HG03175 (cell line): ENCODE data around the gene MCM3AP.

Experiments
- ATAC-seq: cut with Tn5 transposase; IDR thresholded peaks from one replicate; pipeline ENCODE4 v1.9.1; 2021; ENCODE audit warnings: mild to moderate bottlenecking, moderate library complexity; ENCODE audit not compliant: unreplicated experiment

The MCM3AP gene

DNA sequence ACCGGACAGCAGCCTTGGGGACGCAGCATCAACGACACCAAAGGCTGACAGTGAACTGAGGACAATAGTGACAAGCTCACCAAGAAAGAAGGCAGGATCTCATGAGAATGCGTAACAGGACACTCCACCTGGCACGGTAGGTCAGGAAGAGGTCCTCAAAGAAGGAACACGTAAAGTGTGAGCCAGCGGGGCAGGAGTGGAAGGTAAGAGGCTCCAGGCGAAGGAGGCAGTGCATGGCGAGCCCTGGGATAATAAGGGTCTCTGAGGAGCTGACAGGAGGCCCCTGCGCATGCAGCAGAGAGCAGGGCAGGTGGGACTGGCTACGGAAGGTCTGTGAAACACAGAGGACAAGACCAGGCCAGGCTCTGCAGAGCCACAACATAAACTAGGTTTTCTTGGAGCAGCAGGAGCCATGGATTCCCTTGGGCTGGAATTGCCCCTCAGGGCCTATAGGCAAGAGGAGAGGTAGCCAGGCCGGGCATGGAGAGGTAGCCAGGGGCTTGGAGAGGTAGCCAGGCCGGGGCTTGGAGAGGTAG is 65.1 kb downstream of the MCM3AP start:
- ATAC-seq: no peak

DNA sequence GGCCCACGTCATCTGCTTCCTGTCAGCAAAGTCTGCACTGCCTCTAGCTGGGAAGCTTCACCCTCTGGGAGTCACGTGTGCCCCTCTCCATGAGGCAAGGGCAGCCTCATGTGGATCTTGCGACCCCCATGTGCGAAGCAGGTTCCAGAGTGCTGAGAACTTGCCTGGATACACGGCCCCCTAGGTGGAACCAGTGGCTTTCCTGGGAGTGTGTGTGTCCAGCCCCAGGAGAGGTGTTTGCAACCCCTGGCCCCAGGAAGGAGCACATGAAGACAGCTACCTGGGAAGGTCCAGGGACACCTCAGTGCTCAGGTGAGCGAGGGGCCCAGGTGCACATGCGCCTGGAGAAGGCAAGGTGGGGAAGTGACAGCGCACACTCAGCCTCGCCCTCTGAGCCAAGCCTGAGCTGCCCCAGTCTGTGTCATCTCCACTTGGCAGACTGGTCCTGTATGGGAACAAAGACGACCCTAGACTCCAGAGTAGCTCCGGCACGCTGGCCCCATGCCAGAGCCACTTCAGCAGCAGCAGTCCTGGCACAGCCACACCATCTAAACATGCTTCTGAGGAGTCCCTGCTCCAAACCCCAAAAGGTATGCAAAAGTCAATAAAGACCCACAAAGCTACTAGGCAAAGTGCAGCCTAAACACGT is 65.7 kb downstream of the MCM3AP start:
- ATAC-seq: no peak

DNA sequence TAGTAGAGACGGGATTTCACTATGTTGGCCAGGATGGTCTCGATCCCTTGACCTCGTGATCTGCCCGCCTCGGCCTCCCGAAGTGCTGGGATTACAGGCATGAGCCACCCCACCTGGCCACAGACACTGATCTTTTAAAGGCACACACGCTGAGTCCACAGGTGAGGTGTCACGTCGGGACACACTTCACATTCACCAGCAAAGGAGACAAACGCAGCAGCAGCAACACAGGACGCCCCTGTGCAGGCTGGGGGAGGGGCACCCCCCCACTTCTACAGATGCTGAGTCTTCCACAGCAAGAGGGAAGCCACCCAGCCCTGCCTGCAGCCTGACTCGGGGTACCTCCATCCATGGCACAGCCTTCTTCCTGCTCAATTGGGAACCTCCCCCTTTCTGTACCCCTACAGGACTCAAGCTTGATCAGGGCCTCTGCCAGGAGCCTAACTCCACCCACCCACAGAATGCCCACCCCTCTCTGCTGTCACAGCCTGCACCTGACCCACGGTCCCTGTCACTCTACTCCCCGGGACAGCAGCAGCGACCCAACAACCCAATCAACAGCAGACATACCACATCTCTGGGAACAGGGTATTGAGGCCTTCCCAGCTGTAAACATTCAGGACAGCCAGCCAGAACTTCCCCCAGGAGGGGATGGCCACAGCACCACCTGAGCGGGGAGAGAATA is 66.4 kb downstream of the MCM3AP start:
- ATAC-seq: no peak

DNA sequence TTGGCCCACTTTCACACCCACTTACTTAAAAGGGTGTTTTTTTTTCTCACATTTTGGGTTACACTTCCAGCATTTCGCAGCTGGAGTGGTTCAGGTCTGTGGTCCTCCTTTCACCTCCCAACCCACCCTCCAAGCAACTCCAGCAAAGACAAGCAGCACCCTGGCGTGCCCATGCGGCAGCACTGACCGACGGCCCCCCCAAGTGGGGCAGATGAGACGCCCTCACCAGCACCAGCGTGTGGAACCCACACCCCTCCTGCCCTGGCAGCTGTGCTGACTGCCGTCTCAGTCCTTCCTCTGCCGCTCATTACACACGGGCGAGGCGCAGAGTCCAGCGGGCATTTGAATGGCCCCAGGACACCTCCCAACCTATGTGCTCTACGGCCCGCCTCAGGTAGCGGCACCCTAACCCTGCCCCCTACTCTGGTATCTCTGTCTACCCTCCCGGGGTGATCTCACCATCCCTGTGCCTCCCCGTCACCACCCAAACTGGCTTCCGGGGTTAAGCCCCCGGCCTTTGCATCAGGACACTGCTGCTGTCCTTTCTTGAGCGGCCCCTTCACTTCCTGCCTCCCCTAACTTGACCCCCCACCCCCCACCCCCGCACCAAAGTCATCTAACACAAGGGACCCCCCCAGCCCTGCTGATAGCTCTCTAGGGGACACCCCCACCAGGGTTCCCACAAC is 67.8 kb downstream of the MCM3AP start:
- no peak for ATAC-seq

DNA sequence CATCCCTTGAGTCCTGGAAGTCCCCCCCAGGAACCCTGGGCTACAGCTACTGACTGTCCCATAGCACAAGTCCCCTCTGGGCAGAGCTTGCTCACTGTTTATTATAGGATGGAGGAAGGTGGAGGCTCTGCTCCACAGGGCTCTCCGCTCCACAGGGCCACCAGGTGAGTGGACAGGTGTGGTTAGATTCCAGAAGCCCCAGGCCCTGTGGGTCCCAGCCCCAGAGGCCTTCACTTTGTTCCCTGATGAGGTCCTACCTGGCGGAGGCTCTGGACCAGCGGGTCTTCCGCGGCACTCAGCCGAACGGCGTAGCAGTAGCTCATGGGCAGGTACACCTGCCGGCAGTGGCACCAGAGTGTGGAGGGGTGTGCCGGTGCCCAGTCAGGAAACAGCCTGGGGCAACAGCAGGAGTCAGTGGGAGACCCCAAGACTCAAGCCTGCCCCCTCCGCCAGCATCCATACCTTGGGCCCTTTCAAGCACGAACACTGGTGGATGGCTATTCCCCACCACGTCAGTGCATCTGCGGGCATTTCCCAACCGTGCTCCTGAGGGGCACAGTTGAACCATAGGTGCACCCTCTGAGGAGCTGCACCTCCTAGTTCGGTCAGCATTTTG is 69.2 kb downstream of the MCM3AP start:
- no peak for ATAC-seq

DNA sequence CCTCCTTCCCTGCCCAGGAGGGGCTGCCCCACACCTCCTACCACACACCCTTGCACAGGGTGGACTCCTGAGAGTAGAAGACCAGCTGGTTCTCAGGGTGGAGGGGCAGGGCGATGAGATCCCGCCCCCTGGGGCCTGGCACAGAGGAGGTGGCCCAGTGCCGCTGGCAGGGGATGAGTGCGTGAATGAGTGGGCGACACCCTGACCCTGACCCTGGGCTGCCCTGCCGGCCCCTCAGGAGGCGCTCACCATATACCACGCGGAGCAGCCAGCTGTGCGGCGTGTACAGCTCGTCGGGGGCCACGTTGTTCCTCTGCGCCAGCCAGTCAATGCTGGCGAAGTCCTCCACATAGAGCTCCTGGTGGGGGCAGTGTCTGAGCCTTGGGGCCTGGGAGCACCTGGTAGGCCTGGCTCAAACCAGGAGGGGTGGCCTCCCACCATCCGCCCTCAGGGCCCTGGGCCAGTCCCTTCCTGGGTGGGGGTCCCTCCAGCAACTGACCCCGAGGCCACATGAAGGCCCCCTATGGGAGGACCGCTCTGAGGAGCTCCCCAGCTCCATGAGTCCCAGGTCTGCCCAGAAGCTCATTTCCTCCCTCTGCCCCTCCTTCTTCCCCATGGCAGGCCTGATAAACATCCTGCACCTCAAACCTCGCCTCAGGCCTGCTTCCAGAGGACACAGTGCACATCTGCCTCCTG is 69.8 kb downstream of the MCM3AP start:
- ATAC-seq: no peak

DNA sequence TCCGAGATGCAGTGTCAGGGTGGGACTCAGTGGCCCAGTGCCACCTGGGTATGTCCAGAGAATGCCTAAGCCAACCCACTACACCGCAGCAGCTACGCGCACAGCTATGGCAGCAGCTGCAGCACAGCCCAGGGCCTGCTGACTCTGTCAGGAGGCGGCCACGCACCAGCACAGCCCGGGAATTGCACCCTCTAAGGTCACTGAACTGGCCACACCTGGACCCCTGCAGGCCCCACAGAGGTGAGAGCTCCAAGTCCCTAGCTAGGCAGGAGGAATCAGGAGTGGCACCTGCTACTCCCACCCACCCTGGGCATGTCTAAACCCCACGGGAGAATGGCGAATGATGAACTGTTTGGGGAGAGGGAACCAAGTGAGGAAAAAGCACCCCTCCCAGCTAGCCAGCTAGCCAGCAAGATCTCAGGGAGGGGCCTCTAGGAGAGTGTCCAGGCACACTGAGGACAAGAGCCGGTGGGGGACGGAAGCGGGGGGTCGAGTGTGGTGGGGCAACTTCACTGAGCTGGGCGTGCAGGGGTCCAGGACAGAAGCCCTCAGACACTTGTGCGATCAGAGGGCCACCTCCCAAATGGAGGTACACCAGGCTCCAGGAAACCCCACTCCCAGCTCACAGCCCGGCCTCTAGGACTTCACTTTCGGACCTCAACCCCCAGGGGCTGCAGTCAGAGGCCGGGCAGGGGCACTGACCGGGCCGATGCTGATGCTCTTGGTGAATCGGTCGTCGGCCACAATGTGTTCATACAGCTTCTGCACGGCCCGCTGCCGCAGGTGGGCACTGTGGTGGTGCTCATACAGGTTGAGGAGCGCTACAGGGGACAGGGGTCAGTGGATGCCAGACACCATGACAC is 70.7 kb downstream of the MCM3AP start:
- no peak for ATAC-seq

DNA sequence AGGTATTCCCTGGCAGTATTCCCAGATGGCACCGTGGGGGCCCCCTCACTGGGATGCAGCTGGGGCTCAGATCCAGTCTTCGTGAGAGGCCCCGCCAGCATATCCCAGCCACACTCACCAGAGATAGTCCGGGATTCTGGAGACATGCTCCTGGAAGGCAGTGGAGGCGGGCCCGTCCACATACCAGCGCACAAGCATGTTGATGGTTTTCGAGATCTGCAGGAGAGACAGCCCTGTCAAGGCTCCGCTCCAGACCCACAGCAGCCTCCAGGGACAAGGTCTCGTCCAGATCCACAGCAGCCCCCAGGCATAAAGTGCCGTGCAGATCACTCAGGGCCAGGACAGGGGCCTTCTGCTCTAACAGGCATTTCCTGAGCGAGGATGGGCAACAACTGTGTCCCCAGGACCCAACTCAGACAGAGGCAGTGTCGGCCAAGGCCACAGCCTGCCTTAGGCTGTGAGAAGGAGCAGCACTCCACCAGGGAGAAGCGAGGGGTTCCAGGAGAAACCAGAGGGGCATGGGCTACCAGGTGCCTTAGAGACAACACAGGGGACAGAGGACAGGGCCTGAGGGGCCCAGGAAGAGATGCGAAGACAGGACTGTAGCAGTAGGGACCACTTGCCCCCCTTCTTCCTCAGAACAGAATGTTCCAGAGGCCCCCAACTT is 71.7 kb downstream of the MCM3AP start:
- ATAC-seq: no peak

DNA sequence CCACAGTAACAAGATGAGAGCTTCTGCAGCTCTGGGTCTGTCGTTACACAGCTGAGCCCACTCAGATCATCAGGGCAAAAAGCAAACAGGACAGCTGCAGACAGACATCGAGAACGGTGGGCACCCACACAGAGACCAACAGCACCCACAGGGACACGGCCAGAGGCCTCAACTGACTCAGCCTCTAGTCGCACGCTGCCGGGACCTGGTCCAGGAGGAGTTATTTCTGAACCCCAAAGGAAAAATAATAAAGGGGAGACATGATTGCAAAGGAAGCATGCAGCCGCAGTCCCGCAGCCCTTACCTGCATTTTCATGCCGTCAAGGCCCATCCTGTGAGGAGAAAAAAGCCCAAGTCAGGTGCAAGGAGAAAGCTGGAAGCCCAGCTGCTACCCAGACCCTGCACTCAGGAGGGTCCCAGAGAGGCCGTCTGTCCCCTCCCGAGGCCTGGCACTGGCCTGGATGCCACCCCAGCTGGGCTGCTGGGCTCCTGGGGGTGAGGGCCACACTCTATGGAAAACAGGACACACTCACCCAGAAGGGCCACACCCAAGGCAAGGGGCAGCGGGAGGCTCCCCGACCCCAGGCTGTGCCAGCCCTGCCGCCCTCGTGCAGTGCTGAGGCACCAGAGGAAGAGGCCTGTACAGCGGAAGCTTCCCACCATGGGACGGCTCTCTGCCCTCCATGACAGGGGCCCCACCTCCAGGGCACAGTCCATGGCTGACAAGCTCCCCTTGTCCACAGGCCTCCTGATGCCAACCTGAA is 72.5 kb downstream of the MCM3AP start:
- ATAC-seq: no peak

DNA sequence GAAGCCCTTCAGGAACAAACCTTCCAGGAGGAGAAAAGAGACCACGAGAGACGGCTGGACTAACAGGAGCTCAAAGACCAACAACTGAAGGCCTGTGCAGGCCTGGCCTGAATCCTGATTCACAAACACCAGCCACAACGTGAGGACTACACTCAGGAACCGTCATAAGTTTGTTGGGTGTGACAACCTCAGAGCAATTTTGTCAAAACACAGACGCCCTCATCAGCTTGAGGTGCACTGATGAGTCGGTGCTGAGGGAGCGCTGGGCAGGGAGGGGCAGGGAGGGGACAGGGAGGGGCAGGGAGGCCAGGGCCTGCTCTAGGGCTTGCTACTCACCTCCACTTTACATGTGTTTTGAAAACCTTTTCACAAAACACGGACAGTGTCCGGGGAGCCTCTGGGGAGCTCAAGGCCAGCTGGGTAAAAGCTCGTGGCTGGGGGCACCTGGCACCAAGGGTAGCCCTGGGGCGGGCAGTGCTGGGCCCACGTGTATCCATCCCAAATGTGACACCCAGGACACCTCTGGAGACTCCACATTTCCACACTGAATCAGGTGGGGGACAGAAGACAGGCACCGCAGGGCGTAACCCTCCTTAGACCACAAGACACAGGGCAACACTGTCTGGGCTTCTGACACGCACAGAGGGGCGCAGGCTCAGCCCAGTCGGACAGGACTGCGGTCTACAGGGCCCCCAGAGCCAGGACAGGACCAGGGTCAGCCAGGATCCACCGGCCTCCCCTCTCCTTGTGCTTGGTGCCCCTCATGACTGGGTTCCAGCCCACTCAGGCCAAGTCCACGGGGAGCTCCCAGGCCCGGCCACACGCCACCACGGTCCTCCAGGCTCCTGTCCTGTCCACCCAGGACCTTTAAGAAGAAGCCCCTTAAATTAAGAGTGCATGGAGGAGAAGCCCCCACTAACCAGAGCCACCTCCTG is 73.4 kb downstream of the MCM3AP start:
- ATAC-seq: no peak

DNA sequence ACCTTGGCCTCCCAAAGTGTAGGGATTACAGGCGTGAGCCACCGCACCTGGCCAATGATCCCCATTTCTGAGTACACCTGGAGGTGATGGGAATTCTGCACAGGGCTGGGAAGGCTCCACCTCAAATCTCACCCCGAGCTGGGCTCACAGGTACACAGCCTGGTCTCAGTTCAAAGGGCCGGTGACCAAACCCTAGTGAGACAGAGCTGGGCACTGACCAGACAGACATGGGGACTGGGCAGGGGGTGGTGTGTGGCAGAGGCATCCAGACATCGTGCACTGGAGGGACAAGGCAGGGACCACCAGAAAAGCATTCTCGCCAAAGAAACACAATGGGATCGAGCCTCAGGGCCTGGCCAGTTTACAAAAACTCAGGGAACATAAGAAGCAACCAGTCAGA is 74.0 kb downstream of the MCM3AP start:
- no peak for ATAC-seq

DNA sequence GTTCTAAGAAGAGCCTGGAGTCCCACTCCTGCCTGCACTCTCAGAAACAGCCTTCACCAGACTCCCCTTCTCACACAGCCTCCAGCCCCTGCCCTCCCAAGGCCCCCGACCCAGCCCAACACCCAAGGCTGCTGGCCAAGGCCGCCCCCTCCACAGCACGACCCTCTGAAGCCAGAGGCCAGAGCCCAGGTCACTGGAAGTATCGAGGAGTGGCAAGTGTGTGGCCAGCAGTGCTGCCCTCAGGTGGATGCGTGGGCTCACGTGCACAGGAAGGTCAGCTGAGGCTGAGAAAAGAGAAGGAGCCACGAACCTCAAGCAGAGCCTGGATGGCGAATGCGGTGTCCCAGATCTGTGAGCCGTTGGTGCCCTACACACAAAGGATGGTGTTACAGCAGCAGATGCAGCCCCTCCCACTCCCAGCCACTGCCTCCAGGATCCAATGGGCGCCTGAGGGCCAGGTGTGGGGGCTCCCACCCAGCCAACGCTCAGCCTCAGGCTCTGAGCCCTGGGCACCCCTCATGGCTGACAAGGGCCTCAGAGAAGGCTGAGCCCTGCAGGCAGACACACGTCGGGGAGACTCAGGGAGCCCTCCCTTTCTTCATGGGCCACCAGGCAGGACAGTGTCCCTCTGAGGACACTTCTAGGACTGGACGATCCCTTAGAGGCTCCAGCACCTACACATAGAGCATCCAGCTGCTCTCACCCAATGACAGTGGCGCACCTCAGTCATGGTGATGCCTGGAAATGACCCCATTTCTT is 74.9 kb downstream of the MCM3AP start:
- ATAC-seq: no peak

DNA sequence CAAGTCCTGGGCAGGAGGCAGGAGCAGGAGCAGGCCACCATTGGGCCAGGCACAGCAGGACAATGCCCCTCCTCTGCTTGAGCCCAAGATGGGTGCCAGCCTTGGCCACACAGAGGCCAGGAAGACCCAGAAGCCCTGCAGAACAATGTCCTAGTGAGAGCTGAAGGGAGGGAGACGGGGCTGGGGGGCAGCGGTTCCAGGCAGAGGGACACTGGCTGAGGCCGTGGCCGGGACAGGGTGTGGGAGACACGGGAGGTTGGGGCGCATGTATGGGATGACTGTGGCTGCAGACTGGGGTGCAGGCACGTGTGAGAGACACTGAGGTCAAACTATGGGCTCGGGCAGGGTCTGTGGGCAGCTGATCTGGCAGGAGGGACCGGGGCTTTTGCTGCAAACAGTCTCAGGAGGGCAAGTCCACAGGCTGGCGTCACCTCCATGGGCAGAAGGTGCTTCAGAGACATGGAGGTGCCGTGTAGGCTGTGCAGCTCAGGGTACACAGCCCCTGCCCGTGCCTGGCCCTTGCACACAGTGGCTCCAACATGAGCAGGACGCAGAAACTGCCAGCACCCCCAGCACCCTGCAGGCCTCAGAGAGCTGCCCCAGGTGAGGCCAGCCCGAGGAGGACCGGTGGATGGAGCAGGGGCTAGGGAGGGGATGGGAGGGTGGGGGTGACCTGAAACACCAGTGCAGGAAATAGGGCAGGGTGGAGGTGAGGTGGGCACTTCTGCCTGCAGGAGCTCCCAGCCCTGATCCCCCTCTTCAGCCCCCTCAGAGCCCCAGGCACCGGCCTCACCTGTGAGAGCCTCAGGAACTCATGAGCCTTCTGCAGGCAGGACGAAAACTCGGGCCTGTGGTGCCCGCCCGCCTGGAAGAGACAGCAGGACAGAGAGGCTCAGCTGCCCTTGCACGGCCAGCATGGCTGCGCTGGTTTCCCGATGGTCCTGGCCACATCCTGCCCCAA is 76.4 kb downstream of the MCM3AP start:
- ATAC-seq: no peak

DNA sequence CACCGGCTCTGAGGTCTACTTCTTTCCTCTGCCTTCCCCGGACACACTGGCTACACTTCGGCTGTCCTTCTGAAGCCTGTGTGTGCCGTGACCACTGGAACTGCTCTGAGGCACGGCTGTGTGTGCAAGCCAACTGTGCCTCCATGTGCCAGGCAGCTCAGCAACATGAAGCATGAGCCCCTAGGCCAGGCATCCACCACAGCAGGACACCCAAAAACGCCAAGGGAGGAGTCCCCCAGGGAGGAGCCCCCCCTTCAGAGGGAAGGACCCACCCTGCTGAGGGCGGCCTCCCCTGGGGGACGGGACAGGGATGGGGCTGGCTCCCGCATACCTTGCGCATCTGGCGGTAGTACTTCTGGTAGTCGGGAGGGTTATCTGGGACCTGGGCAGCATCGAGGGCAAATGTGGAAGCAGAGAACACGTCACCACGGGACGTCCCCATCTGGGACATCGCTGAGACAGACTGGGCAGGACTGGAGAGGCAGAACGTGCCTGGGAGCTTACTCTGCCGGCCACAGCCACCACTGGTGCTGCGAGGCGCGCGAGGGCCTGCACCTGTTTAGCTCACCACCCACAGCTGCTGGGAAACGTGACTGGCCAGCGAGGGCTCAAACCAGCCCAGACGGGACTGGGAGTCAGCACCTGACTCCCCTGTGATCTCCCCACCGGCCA is 77.4 kb downstream of the MCM3AP start:
- no peak for ATAC-seq
